ENCODE results near the gene GRB7. TPM values are rescaled to one million over a fixed set of nuclear protein-coding genes. Genes with fewer than 3 reads are reported as not detected.

The GRB7 gene
- total and polyA plus RNA-seq, 2 donors (not counting 3 experiments of a cell fraction or from before 2014, with no cell fraction given) = 0.04 TPM; not detected in 1

DNA sequence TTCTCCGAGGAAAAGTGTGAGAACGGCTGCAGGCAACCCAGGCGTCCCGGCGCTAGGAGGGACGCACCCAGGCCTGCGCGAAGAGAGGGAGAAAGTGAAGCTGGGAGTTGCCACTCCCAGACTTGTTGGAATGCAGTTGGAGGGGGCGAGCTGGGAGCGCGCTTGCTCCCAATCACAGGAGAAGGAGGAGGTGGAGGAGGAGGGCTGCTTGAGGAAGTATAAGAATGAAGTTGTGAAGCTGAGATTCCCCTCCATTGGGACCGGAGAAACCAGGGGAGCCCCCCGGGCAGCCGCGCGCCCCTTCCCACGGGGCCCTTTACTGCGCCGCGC, 38.0 kb upstream of the GRB7 start, which contains the start of gene ERBB2:
TSS of gene ERBB2 (plus strand) at position 247 of the 330 bp plus-strand sequence. CDS start 175 bp downstream, outside the sequence.
- CTCF ChIA-PET = interaction anchor here (0.9 to 2.3 kb wide), 11 partner anchors 11 to 78 kb away, joined by 3 to 20 read pairs (median 4); partner anchors contain the start of genes MIEN1, PGAP3 and PNMT
- FAIRE-seq (peak; percentile 80), DNase-seq (ENCODE audit: low read depth, low spot score) (peak; percentile 57)
- dilution Hi-C loops (cut with MboI; ENCODE audit: extremely low pct_ligation_motif_present, low sequenced_read_pairs) = no loop called here
- H3K9ac ChIP-seq (replicated peaks; ENCODE audit: extremely low read depth, insufficient read depth, low read length) = peak within 1 kb of the TSS; percentile 39
- H3K4me3 ChIP-seq (replicated peaks in 1 of 3; ENCODE audit: insufficient read depth in 1 of 3, low read depth in 1 of 3, low read length in 3 of 3) = peak within 1 kb of the TSS; percentile 44 to 58 (median 52)
- BruUV-seq (replicated peaks) = no TSS peak
- POLR2A ChIA-PET = no interaction called here
- H3K27me3 ChIP-seq (ENCODE audit: control insufficient read depth in 2 of 2, insufficient read depth in 2 of 2, low read length in 2 of 2) = peaks cover 0 to 2% of the 10 kb centered on the region in 2 experiments
- no peaks in the 10 kb centered on the region for H3K4me1 ChIP-seq (ENCODE audit: control insufficient read depth, extremely low read depth, insufficient read depth, low read length)
- H3K9me3 ChIP-seq (replicated peaks; ENCODE audit: control insufficient read depth, insufficient read depth, low read length) = no peaks in the 10 kb centered on the region
- no peak within 1 kb of the TSS for H3K27ac ChIP-seq (ENCODE audit: insufficient read depth, low read depth, low read length)
- no peaks in the 10 kb centered on the region for H3K79me2 ChIP-seq (ENCODE audit: control insufficient read depth, insufficient read depth, low read length)
- intact Hi-C loops (cut with micrococcal nuclease) = no loop called here
- H3K4me2 ChIP-seq (ENCODE audit: insufficient read depth, low read length) = peak within 1 kb of the TSS; percentile 73
- TF ChIP-seq POLR2AphosphoS5 (IDR thresholded peaks at IDR 0.05; ENCODE audit: insufficient read depth, low read depth, low read length) (peak; percentile 47), JUN (IDR thresholded peaks at IDR 0.05; ENCODE audit: borderline replicate concordance, insufficient read depth, insufficient read length, low read depth) (no peak), POLR2A (IDR thresholded peaks at IDR 0.05; ENCODE audit: low read depth, low read length) (peak; percentile 64)
- no peaks in the 10 kb centered on the region for H3K9me1 ChIP-seq (replicated peaks; ENCODE audit: control insufficient read depth, extremely low read depth, insufficient read depth, low read length)
- H2AFZ ChIP-seq (ENCODE audit: low read depth, low read length) = peak within 1 kb of the TSS; percentile 57
- H3K36me3 ChIP-seq (ENCODE audit: control insufficient read depth in 2 of 2, extremely low read depth in 1 of 2, insufficient read depth in 2 of 2, low read length in 2 of 2) = no peaks in the 10 kb centered on the region
- H4K20me1 ChIP-seq (replicated peaks; ENCODE audit: control insufficient read depth, extremely low read depth, insufficient read depth, low read length) = no peaks in the 10 kb centered on the region

DNA sequence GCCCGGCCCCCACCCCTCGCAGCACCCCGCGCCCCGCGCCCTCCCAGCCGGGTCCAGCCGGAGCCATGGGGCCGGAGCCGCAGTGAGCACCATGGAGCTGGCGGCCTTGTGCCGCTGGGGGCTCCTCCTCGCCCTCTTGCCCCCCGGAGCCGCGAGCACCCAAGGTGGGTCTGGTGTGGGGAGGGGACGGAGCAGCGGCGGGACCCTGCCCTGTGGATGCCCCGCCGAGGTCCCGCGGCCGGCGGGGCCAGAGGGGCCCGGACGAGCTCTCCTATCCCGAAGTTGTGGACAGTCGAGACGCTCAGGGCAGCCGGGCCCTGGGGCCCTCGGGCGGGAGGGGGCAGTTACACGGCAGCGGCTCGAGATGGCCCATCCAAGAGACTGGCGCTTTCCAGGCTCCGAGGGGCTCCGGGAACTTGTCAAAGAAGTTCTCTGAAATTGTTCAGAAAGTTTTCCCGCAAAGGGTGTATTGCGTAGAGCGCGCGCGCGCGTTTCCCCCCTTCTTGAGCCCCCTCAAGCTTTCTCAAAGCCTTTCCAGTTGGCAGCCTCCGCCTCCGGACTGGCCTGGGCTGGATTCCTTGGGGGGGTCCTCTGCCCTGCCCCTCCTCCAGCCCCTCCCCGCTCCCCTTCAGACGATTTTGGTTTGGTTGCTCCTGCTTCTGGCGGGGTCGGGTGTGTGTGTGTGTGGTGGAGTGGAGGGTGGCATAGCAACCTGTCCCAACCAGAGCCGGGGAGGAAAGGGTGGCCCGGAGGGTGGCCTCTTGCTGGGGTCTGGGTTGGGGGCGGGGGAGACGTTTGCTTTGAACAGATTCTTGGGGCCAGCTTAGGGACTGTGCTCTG, 37.4 kb upstream of the GRB7 start:
- intact Hi-C loops (cut with micrococcal nuclease) = no loop called here
- DNase-seq (ENCODE audit: low read depth, low spot score) (peak; percentile 22), FAIRE-seq (no peak)
- H3K79me2 ChIP-seq (ENCODE audit: control insufficient read depth, insufficient read depth, low read length) = no peaks in the 10 kb centered on the region
- H3K4me3 ChIP-seq (replicated peaks in 1 of 3; ENCODE audit: insufficient read depth in 1 of 3, low read depth in 1 of 3, low read length in 3 of 3) = peak overlapping the region; percentile 44 to 52 (median 52)
- H3K27me3 ChIP-seq (ENCODE audit: control insufficient read depth in 2 of 2, insufficient read depth in 2 of 2, low read length in 2 of 2) = peaks cover 0 to 2% of the 10 kb centered on the region in 2 experiments
- no peak for TF ChIP-seq JUN (IDR thresholded peaks at IDR 0.05; ENCODE audit: borderline replicate concordance, insufficient read depth, insufficient read length, low read depth)
- peak; percentile 33 for TF ChIP-seq EZH2 (IDR thresholded peaks at IDR 0.05; ENCODE audit: borderline replicate concordance, low read depth, low read length, severe bottlenecking)
- H3K27ac ChIP-seq (ENCODE audit: insufficient read depth, low read depth, low read length) = no peak overlapping the region
- peak overlapping the region; percentile 39 for H3K9ac ChIP-seq (replicated peaks; ENCODE audit: extremely low read depth, insufficient read depth, low read length)
- no peaks in the 10 kb centered on the region for H3K4me1 ChIP-seq (ENCODE audit: control insufficient read depth, extremely low read depth, insufficient read depth, low read length)
- H3K9me3 ChIP-seq (replicated peaks; ENCODE audit: control insufficient read depth, insufficient read depth, low read length) = no peaks in the 10 kb centered on the region
- CTCF ChIA-PET = interaction anchor here (1.0 to 2.3 kb wide), 10 partner anchors 12 to 78 kb away, joined by 3 to 20 read pairs (median 5); partner anchors contain the start of genes MIEN1 and PGAP3
- no peaks in the 10 kb centered on the region for H3K36me3 ChIP-seq (ENCODE audit: control insufficient read depth in 2 of 2, extremely low read depth in 1 of 2, insufficient read depth in 2 of 2, low read length in 2 of 2)
- H3K9me1 ChIP-seq (replicated peaks; ENCODE audit: control insufficient read depth, extremely low read depth, insufficient read depth, low read length) = no peaks in the 10 kb centered on the region
- BruUV-seq (replicated peaks) = no TSS peak
- POLR2A ChIA-PET = interaction anchor here (0.6 kb wide), 1 partner anchor 252 kb away, joined by 3 read pairs; no protein-coding TSS in a partner anchor
- H2AFZ ChIP-seq (ENCODE audit: low read depth, low read length) = peak overlapping the region; percentile 57
- no peaks in the 10 kb centered on the region for H4K20me1 ChIP-seq (replicated peaks; ENCODE audit: control insufficient read depth, extremely low read depth, insufficient read depth, low read length)
- peak overlapping the region; percentile 73 for H3K4me2 ChIP-seq (ENCODE audit: insufficient read depth, low read length)
- dilution Hi-C loops (cut with MboI; ENCODE audit: extremely low pct_ligation_motif_present, low sequenced_read_pairs) = no loop called here

Data from endothelial cell of umbilical vein (primary cell).